ENCODE measurements around the gene BABAM2. TPM values are rescaled to one million over a fixed set of nuclear protein-coding genes. Genes with fewer than 3 reads are reported as not detected.

Gene BABAM2
- total RNA-seq, 1 experiment from 2014 or later: 40.8 TPM

DNA sequence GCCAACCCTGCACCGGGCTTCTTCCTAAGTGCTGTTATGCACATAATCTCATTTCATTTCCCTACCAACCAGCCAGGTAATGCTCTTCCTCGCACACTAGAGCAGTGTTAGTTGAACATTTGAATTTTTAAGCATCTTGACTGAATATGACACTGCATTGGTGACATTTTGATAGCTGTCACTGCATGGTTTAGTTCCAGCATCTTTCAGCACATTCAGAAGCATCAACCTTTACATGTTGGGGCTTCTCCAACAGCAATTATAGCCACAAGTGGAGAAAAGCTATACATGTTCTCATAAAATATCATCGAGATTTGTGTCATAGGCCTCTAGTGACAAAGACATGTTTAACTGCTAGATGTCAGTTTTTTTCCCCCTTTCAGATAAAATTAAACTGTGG is 272.0 kb downstream of the BABAM2 start:
- Histone ChIP-seq H3K4me1 (ENCODE audit: low read length) (no peaks in the 10 kb centered on the region), H4K20me1 (ENCODE audit: insufficient read depth, low read depth, low read length) (no peaks in the 10 kb centered on the region), H3K79me2 (ENCODE audit: low read length) (no peaks in the 10 kb centered on the region), H3K27me3 (ENCODE audit: low read length) (no peaks in the 10 kb centered on the region), H3K4me3 (ENCODE audit: low read length) (no peak overlapping the region), H2AFZ (ENCODE audit: low read length) (no peak overlapping the region), H3K9me2 (replicated peaks; ENCODE audit: insufficient read depth, low read length) (no peaks in the 10 kb centered on the region), H3K4me2 (ENCODE audit: low read depth, low read length, poor library complexity, severe bottlenecking) (no peak overlapping the region), H3K9me3 (ENCODE audit: low read length) (no peaks in the 10 kb centered on the region), H3K27ac (ENCODE audit: low read length) (no peak overlapping the region), H3K36me3 (ENCODE audit: insufficient read depth, low read length) (no peaks in the 10 kb centered on the region), H3K9ac (ENCODE audit: low read length) (no peak overlapping the region)
- no peak for DNase-seq

DNA sequence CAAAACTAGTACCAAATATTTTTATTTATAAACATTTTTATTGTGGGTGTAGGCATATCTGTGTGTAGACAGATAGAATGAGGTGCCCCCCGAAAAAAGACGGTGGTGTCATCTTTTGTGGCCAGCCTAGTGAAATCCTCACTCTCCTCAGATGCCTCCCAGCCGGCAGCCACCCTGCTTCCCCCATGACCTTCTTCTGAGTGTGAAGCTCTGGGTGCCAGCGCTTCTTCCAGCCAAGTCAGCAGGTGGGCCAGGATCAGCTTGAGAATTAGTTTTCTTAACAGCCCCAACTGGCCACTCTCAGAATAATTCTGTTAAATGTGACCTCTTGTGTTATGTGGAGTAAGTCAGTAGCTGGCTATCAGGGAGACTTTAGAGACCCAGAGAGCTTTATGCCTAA is 272.5 kb downstream of the BABAM2 start:
- H4K20me1 ChIP-seq (ENCODE audit: insufficient read depth, low read depth, low read length): no peaks in the 10 kb centered on the region
- no peak overlapping the region for H3K9ac ChIP-seq (ENCODE audit: low read length)
- H3K4me2 ChIP-seq (ENCODE audit: low read depth, low read length, poor library complexity, severe bottlenecking): no peak overlapping the region
- no peak overlapping the region for H3K27ac ChIP-seq (ENCODE audit: low read length)
- no peaks in the 10 kb centered on the region for H3K4me1 ChIP-seq (ENCODE audit: low read length)
- no peak overlapping the region for H3K4me3 ChIP-seq (ENCODE audit: low read length)
- H2AFZ ChIP-seq (ENCODE audit: low read length): no peak overlapping the region
- no peaks in the 10 kb centered on the region for H3K27me3 ChIP-seq (ENCODE audit: low read length)
- H3K79me2 ChIP-seq (ENCODE audit: low read length): no peaks in the 10 kb centered on the region
- no peaks in the 10 kb centered on the region for H3K9me2 ChIP-seq (replicated peaks; ENCODE audit: insufficient read depth, low read length)
- H3K9me3 ChIP-seq (ENCODE audit: low read length): no peaks in the 10 kb centered on the region
- H3K36me3 ChIP-seq (ENCODE audit: insufficient read depth, low read length): no peaks in the 10 kb centered on the region
- DNase-seq: no peak

DNA sequence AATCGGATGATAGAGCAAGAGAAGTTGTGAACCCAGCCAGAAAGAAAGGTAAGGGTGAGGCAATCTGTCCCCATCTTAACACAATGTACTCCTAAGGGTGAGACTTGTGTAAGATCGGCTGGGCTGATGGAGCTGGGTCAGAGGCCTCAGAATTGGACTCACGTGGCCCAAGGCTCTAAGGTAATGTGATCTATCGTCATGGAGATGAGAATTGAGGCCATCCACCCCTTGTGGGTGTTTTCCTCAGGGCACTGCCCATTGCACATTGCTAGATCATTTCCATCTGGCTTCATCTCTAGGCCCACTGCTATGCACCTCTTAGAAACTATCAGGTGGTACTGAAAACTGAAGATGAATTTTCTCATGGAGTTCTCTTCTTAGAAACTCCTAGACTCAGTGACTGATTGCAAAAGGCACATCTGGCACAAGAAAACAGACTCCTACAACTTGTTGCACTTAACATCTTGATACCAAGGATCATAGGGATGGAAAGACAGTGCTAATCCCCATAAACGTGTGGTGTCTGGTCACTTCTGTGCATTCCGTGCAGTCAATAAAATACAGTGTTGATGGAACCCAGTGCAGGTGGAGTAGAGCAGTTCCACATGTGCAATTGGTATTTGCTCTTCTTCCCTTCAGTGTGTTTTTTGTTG is 273.2 kb downstream of the BABAM2 start:
- Histone ChIP-seq H4K20me1 (ENCODE audit: insufficient read depth, low read depth, low read length) (no peaks in the 10 kb centered on the region), H3K4me1 (ENCODE audit: low read length) (no peaks in the 10 kb centered on the region), H3K9ac (ENCODE audit: low read length) (no peak overlapping the region), H3K27ac (ENCODE audit: low read length) (no peak overlapping the region), H3K4me3 (ENCODE audit: low read length) (no peak overlapping the region), H3K4me2 (ENCODE audit: low read depth, low read length, poor library complexity, severe bottlenecking) (no peak overlapping the region), H3K9me3 (ENCODE audit: low read length) (no peaks in the 10 kb centered on the region), H3K79me2 (ENCODE audit: low read length) (no peaks in the 10 kb centered on the region), H3K36me3 (ENCODE audit: insufficient read depth, low read length) (no peaks in the 10 kb centered on the region), H3K9me2 (replicated peaks; ENCODE audit: insufficient read depth, low read length) (no peaks in the 10 kb centered on the region), H3K27me3 (ENCODE audit: low read length) (no peaks in the 10 kb centered on the region), H2AFZ (ENCODE audit: low read length) (no peak overlapping the region)
- DNase-seq: no peak

- H3K4me1 ChIP-seq (ENCODE audit: low read length): no peaks in the 10 kb centered on the region
- no peak overlapping the region for H2AFZ ChIP-seq (ENCODE audit: low read length)
- no peaks in the 10 kb centered on the region for H4K20me1 ChIP-seq (ENCODE audit: insufficient read depth, low read depth, low read length)
- H3K9ac ChIP-seq (ENCODE audit: low read length): no peak overlapping the region
- H3K9me3 ChIP-seq (ENCODE audit: low read length): no peaks in the 10 kb centered on the region
- no peaks in the 10 kb centered on the region for H3K27me3 ChIP-seq (ENCODE audit: low read length)
- no peaks in the 10 kb centered on the region for H3K36me3 ChIP-seq (ENCODE audit: insufficient read depth, low read length)
- no peak overlapping the region for H3K27ac ChIP-seq (ENCODE audit: low read length)
- H3K79me2 ChIP-seq (ENCODE audit: low read length): no peaks in the 10 kb centered on the region
- H3K9me2 ChIP-seq (replicated peaks; ENCODE audit: insufficient read depth, low read length): no peaks in the 10 kb centered on the region
- DNase-seq: no peak
- H3K4me2 ChIP-seq (ENCODE audit: low read depth, low read length, poor library complexity, severe bottlenecking): no peak overlapping the region
- no peak overlapping the region for H3K4me3 ChIP-seq (ENCODE audit: low read length)
These were observed 273.8 kb downstream of the BABAM2 start for GRCh38 chr2:28164280-28164801.

DNA sequence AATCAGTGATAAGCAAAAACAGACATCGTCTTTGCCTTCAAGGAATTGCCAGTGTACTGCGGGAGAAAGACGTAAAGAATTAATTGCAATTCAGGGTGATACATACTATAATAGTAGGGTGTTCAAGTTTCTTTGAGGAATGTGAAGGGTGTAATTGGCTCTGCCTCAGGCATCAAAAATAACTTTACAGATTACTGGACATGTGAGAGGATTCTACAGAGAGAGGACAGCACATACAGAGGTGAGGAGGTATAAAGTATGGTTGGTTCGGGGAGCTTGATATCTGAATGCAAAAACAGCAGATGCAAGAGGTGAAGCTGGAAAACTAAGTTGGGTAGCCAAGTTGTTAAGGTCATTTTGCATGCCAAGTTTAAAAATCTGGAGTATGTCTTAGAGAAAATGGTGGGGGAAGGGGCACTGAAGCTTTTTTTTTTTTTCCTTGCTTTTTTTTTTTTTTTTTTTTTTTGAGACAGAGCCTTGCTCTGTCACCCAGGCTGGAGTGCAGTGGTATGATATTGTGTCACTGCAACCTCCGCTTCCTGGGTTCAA is 274.6 kb downstream of the BABAM2 start:
- no peak overlapping the region for H3K27ac ChIP-seq (ENCODE audit: low read length)
- H2AFZ ChIP-seq (ENCODE audit: low read length): no peak overlapping the region
- no peaks in the 10 kb centered on the region for H3K4me1 ChIP-seq (ENCODE audit: low read length)
- H3K4me2 ChIP-seq (ENCODE audit: low read depth, low read length, poor library complexity, severe bottlenecking): no peak overlapping the region
- no peaks in the 10 kb centered on the region for H4K20me1 ChIP-seq (ENCODE audit: insufficient read depth, low read depth, low read length)
- no peaks in the 10 kb centered on the region for H3K27me3 ChIP-seq (ENCODE audit: low read length)
- H3K9ac ChIP-seq (ENCODE audit: low read length): no peak overlapping the region
- no peaks in the 10 kb centered on the region for H3K36me3 ChIP-seq (ENCODE audit: insufficient read depth, low read length)
- DNase-seq: no peak
- H3K9me2 ChIP-seq (replicated peaks; ENCODE audit: insufficient read depth, low read length): no peaks in the 10 kb centered on the region
- H3K9me3 ChIP-seq (ENCODE audit: low read length): no peaks in the 10 kb centered on the region
- H3K4me3 ChIP-seq (ENCODE audit: low read length): no peak overlapping the region
- H3K79me2 ChIP-seq (ENCODE audit: low read length): no peaks in the 10 kb centered on the region

DNA sequence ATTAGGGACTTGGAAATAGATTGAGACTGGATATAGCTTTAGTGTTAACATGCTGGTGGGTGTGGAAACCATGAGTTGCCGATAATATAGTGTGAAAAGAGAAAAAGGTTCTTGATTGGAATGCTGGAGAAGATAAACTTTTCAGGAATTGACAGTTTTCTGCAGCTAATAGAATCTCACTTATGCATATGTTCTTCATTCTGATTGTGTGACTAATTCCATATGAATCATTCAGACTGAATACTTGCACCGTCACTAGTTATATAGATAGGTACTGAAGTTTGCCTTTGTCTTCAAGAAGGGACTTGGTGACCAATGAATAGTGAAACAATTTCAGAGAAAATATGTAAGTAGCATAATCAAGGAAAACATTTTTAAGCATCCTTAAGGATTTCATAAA is 276.4 kb downstream of the BABAM2 start:
- H4K20me1 ChIP-seq (ENCODE audit: insufficient read depth, low read depth, low read length): no peaks in the 10 kb centered on the region
- H3K9me2 ChIP-seq (replicated peaks; ENCODE audit: insufficient read depth, low read length): no peaks in the 10 kb centered on the region
- H2AFZ ChIP-seq (ENCODE audit: low read length): no peak overlapping the region
- H3K79me2 ChIP-seq (ENCODE audit: low read length): no peaks in the 10 kb centered on the region
- H3K4me2 ChIP-seq (ENCODE audit: low read depth, low read length, poor library complexity, severe bottlenecking): no peak overlapping the region
- H3K4me1 ChIP-seq (ENCODE audit: low read length): no peaks in the 10 kb centered on the region
- H3K9me3 ChIP-seq (ENCODE audit: low read length): no peaks in the 10 kb centered on the region
- H3K4me3 ChIP-seq (ENCODE audit: low read length): no peak overlapping the region
- no peak for DNase-seq
- H3K36me3 ChIP-seq (ENCODE audit: insufficient read depth, low read length): no peaks in the 10 kb centered on the region
- no peak overlapping the region for H3K9ac ChIP-seq (ENCODE audit: low read length)
- H3K27ac ChIP-seq (ENCODE audit: low read length): no peak overlapping the region
- no peaks in the 10 kb centered on the region for H3K27me3 ChIP-seq (ENCODE audit: low read length)

DNA sequence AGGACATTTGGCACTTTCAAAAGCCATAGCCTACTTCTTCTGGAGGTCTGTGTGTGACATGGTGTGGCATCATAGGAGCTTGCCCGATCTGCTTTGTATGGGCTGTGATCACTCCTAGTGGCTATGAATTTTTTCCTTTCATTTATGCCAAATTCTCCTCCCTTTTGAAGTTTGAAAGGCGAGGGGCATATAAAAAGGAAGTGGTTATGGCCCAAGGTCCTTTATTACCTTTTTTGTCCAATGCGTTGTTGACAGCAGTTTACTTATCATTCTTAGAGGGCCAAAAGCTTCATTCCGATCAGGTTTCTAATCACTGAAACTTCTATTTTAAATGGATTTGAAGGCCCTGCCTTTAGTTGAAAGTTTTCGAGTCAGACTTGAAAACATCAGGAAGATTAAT is 277.8 kb downstream of the BABAM2 start:
- Histone ChIP-seq H3K9me2 (replicated peaks; ENCODE audit: insufficient read depth, low read length) (no peaks in the 10 kb centered on the region), H3K9ac (ENCODE audit: low read length) (no peak overlapping the region)

GRCh38 chr2:28169492-28169891 is 279.0 kb downstream of the BABAM2 start:
- Histone ChIP-seq H3K4me2 (ENCODE audit: low read depth, low read length, poor library complexity, severe bottlenecking) (no peak overlapping the region), H3K9me3 (ENCODE audit: low read length) (no peaks in the 10 kb centered on the region), H3K9me2 (replicated peaks; ENCODE audit: insufficient read depth, low read length) (no peaks in the 10 kb centered on the region), H3K4me1 (ENCODE audit: low read length) (no peaks in the 10 kb centered on the region), H3K9ac (ENCODE audit: low read length) (no peak overlapping the region), H2AFZ (ENCODE audit: low read length) (no peak overlapping the region), H3K4me3 (ENCODE audit: low read length) (no peak overlapping the region), H3K36me3 (ENCODE audit: insufficient read depth, low read length) (no peaks in the 10 kb centered on the region), H3K79me2 (ENCODE audit: low read length) (no peaks in the 10 kb centered on the region), H3K27me3 (ENCODE audit: low read length) (no peaks in the 10 kb centered on the region), H4K20me1 (ENCODE audit: insufficient read depth, low read depth, low read length) (no peaks in the 10 kb centered on the region), H3K27ac (ENCODE audit: low read length) (no peak overlapping the region)
- no peak for DNase-seq

More for the DNA sequence above, 277.8 kb downstream of the BABAM2 start:
- Histone ChIP-seq H3K27me3 (ENCODE audit: low read length) (no peaks in the 10 kb centered on the region), H3K27ac (ENCODE audit: low read length) (no peak overlapping the region), H3K79me2 (ENCODE audit: low read length) (no peaks in the 10 kb centered on the region), H4K20me1 (ENCODE audit: insufficient read depth, low read depth, low read length) (no peaks in the 10 kb centered on the region), H3K4me1 (ENCODE audit: low read length) (no peaks in the 10 kb centered on the region), H3K36me3 (ENCODE audit: insufficient read depth, low read length) (no peaks in the 10 kb centered on the region), H3K4me2 (ENCODE audit: low read depth, low read length, poor library complexity, severe bottlenecking) (no peak overlapping the region), H3K9me3 (ENCODE audit: low read length) (no peaks in the 10 kb centered on the region), H3K4me3 (ENCODE audit: low read length) (no peak overlapping the region), H2AFZ (ENCODE audit: low read length) (no peak overlapping the region)
- no peak for DNase-seq
